GM21737 (cell line): ENCODE results near the gene LRIT1.

Source experiments
- ATAC-seq: cut with Tn5 transposase; IDR thresholded peaks from one replicate; pipeline ENCODE4 v1.9.1; 2021; ENCODE audit warnings: mild to moderate bottlenecking, moderate library complexity; ENCODE audit not compliant: unreplicated experiment

LRIT1 gene

GRCh38 chr10:84217746-84218145 lies 23.6 kb downstream of the LRIT1 start:
- no peak for ATAC-seq

- no peak for ATAC-seq
Measured at GRCh38 chr10:84216834-84217233, 24.5 kb downstream of the LRIT1 start.

- ATAC-seq, result no peak
Measured at GRCh38 chr10:84214612-84215235, 26.6 kb downstream of the LRIT1 start.

GRCh38 chr10:84214046-84214572 lies 27.2 kb downstream of the LRIT1 start:
- ATAC-seq, result no peak

- ATAC-seq, result no peak
Measured at GRCh38 chr10:84213076-84213475, 28.3 kb downstream of the LRIT1 start.

- no peak for ATAC-seq
Measured at GRCh38 chr10:84212014-84212413, 29.3 kb downstream of the LRIT1 start.

GRCh38 chr10:84211566-84211965 lies 29.8 kb downstream of the LRIT1 start:
- no peak for ATAC-seq

GRCh38 chr10:84208023-84208422 lies 33.3 kb downstream of the LRIT1 start:
- no peak for ATAC-seq

GRCh38 chr10:84205853-84206525 lies 35.4 kb downstream of the LRIT1 start:
- ATAC-seq, result no peak

GRCh38 chr10:84205049-84205852 lies 36.1 kb downstream of the LRIT1 start:
- ATAC-seq, result peak; percentile 70

GRCh38 chr10:84204610-84205009 lies 36.7 kb downstream of the LRIT1 start:
- no peak for ATAC-seq

- ATAC-seq, result no peak
Measured at GRCh38 chr10:84204122-84204521, 37.2 kb downstream of the LRIT1 start.

GRCh38 chr10:84202349-84202748 lies 39.0 kb downstream of the LRIT1 start:
- no peak for ATAC-seq

GRCh38 chr10:84201682-84202081 lies 39.7 kb downstream of the LRIT1 start:
- no peak for ATAC-seq

GRCh38 chr10:84201244-84201606 lies 40.1 kb downstream of the LRIT1 start:
- no peak for ATAC-seq

GRCh38 chr10:84200537-84201243 lies 40.7 kb downstream of the LRIT1 start:
- no peak for ATAC-seq

- no peak for ATAC-seq
Measured at GRCh38 chr10:84198206-84198915, 43.0 kb downstream of the LRIT1 start.

GRCh38 chr10:84197643-84198042 lies 43.7 kb downstream of the LRIT1 start:
- ATAC-seq, result no peak

GRCh38 chr10:84196941-84197340 lies 44.4 kb downstream of the LRIT1 start:
- no peak for ATAC-seq

GRCh38 chr10:84196083-84196482 lies 45.3 kb downstream of the LRIT1 start:
- no peak for ATAC-seq
